GM18907 (cell line): ENCODE data around the gene JMJD6.
"Not testable (repeated sequence)": the region's sequence is repeated elsewhere in the genome, so short reads cannot be mapped to it uniquely, and the experiment has no call there.

Experiments
- ATAC-seq: cut with Tn5 transposase; IDR thresholded peaks from one replicate; pipeline ENCODE4 v1.9.1; 2021; ENCODE audit warnings: mild to moderate bottlenecking, moderate library complexity; ENCODE audit not compliant: unreplicated experiment

The JMJD6 gene

DNA sequence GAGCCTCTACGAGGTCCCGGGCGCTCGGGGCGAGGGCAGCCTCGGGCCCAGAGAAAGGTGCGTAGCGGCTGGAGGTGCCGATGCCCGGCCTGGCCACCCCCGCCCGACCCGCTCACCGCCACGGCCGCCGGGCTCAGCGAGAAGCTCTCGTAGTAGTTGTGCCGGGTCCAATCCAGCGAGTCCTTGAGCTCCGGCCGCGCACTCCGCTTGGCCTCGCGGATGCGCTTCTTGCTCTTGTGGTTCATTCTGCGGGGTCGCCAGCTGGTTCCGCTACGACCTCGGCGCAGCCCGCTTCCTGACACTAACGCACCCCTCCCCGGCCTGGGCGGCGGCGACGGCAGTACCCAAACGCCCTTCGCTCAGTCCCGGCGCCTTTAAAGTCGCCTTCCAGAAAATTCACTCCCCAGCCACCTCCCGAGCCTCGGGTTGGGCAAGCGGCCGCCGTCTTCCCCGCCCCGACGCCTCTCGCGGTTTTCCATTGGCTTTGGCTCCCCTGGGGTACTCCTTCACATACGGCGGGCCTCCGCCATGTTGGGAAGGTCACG, at the start of gene JMJD6:
Gene JMJD6 (minus strand): TSS at position 376 of the 545 bp plus-strand sequence. CDS start 131 bp downstream, at position 245.
- peak; percentile 77 for ATAC-seq

DNA sequence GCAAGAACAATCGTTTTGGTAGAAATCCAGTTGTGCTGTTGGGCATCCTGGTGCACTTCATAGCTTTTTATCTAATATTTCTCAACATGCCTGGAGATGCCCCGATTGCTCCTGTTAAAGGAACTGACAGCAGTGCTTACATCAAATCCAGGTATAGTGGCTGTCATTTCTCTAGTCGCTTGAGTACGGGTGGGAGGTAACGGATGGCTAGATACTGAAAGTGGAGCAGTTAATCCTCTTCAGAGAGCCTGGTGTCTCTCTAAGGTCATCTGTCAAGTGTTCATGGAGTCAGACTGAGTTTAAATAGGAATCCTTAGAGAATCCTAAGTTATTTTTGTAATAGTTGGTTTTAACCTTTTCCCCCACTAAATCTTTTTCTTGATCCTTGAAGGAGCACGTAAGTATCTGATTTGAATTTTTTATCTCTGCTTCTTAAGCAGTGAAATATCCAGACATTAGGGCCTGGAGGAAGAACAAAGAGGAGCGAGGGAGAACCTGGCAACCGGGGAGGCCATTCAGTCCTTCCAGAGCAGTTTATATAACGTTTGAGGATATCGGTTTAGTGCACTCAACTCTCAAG, 48.7 kb upstream of the JMJD6 start:
- no peak for ATAC-seq

DNA sequence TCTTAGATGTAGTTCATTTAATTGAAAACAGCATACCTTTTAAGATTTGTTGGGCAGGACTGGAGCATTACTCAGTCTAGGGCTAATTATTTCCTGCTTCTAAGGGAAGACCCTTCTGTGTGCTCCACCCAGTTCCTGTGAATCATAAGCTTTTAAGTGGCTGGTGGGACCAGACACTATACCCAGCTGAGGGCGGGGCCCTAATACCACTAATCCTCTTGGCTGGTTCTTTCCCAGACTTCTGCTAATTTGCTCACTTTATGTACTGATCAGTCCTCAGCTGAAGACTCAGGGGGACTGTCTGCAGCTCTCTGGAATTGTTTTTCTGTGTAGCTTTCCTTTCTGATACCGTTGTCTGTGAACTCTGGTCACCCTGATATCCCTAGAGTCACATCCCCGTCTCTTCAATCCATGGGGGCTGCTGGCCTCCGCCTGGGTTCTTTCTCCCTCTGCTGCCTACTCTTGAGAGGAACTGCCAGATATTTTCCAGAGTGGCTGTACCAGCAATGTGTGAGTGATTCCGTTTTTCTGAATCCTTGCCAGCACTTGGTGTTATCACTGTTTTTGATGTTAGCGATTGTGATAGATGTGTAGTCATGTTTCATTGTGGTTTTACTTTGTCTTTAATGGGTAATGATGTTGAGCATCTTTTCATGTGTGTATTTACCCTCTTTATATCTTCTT, 46.6 kb upstream of the JMJD6 start:
- ATAC-seq: no peak

DNA sequence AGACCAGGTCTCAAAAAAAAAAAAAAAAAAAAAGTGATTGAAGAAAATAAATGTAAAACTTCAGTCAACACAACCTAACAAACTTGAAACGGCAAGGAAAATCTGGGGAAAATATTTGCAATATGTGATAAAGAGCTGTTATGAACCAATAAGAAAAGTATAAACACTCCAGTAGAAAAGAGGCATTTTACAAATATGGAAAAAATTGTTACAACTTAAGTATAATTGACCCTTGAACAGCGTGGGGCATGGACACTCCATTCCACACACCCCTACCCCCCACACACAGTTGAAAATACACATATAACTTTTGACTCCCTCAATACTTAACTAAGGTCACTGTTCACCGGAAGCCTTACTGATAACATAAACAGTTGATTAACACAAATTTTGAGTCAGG, 32.2 kb upstream of the JMJD6 start:
- ATAC-seq: no peak

DNA sequence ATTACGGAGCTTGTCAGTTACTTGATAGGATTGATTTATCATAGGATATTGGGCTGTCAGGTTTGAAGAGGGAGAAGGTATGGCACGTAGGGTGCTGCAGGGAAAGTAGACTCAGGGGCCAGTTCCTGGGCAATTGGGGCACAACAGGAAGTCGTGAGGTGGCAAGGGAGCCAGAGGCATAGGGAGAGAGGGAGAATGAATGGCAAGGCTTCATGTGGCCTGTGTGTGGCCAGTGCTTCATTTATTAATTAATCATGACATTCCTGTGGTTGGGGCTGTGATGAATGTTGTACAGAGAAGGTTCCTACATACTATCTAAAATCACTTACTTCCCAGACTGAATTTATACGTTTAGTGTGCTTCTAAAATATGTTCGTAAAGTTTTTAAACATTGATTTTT, 30.9 kb upstream of the JMJD6 start:
- no peak for ATAC-seq

DNA sequence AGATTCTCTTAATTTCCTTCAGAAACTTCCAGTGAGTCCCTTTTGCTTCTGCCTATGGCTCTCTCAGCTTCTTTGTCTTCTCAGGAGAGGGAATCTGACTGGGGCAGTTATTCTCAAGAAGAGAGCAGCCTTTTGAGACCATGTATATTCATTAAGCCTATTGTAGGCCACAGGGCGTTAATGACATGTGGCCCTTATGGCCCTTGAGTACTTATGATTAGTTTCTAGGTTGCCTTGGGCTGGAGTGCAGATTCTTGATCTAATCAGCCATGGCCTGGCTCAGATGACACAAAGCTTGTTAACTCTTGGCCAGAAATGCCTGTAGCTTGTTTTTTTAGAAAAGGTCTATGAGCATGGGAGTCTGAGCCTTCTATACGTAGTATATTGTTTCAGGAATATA, 28.9 kb upstream of the JMJD6 start:
- no peak for ATAC-seq

DNA sequence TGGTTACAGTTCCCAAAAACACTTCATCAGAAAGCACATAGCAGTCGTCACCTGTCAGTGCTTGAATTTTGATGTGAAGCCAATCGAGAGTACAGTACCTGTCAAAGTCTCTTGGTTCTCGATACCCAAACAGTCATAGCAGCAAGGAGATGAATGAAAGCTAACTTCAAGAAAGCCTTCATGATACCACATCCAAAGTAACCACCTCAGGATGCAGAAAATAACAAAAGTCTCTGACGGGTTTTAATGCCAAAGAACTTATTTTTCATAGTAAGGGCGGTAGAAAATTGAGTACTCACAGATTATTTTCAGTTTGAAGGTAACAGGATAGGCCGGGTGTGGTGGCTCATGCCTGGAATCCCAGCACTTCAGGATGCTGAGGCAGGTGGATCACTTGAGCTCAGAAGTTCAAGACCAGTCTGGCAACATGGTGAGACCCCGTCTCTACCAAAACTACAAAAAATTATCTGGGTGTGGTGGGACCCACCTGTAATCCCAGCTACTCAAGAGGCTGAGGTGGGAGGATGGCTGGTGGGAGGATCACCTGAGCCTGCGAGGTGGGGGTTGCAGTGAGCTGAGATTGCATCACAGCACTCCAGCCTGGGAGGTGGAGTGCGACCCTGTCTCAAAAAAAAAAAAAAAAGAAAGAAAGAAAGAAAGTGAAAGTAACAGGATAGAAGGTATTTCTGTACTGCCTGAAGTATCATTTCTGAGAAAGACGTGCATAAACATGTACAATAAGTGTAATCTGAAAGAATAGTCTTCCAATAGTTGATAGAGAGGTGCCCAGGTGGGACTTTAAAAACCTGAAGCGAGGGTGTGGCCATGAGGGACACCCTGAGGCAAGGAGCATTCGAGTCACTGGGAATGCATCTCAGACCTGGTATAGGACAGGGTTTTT, 26.9 kb upstream of the JMJD6 start:
- no peak for ATAC-seq

DNA sequence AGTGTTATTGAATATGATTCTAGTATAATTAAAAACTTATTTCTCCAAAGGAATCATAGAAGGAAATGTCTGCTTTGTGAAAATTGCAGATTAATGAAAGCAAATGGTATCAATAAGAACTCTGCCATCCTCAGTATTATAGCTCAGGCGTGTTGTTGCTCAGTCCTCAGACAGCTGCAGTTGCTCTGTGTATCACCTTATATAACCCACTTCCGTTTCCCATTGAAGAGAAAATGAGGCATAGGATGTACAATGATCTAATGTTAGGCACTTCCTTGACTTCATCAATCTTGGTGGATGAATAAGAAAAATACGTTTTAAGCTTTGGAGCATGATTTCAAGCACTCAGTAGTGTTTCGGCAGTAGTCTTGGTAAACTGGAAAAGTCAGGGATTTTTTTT, 25.6 kb upstream of the JMJD6 start:
- ATAC-seq: no peak

DNA sequence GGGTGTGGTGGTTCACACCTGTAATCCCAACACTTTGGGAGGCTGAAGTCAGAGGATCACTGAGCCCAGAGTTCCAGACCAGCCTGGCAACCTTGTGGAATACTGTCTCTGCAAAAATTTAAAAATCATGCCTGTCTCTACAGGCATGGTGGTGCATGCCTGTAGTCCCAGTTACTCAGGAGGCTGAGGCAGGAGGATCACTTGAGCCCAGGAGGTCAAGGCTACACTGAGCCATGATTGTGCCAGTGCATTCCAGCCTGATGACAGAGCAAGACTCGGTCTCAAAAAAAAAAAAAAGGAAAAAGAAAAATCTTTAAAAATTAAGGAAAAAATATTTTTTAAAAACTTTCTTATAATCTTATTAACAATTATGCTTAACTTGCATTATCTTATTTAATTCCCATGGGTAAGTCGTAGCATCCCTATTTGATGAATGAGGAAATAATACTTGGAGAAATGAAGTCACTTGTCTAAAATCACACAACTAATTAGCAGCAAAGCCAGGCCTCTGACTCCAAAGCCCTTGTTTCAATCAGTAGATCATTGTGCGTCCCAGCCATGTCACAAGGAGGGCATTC, 25.1 kb upstream of the JMJD6 start:
- ATAC-seq: no peak

DNA sequence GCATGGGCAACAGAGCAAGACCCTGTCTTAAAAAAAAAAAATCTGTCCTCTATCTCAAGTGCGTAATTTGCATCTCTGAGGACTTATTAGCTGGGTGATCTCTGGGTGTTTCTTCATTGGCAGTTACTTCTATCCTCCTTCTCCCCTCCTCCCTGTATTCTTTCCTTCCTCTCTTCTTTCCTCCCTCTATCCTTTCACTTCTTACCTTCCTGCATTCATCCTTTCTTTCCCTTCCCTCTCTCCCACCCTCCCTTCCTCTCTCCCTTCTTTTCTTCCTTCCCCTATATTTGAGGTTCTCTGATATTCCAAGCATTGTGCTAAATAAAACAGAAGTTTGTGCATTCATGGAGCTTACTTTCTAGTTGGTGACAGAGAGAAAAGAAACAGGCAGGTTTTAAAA, 22.3 kb upstream of the JMJD6 start:
- no peak for ATAC-seq

DNA sequence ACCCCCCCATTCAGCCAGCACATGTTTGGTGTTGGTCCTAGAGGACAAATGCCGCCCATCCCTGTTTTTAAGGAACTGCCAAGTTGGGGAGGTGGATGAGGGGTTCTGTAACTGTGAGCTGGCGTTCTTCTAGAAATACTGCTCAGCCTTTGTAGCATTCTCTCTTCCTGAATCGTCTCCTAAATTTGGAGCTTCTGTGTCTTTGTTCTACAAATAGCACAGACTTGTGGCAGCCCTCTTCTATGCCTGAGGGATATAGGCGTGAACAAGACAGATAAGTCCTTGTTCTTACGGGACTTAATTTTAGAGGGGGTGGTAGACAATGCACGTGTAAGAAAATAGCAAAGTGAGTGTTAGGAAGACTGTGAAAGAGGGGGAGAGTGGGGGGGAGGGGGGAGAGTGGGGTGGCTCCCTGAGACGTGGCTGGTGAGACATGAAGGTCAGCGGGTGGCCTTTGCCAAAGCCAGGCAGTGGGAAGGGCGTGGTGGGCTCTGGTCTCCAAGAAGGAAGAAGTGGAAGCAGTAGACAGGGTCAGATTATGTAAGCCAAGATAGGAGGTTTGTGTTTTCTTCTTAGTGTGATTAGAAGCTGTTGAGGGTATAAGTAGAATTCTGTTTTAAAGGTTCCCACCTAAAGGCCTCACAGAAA, 21.4 kb upstream of the JMJD6 start:
- no peak for ATAC-seq

DNA sequence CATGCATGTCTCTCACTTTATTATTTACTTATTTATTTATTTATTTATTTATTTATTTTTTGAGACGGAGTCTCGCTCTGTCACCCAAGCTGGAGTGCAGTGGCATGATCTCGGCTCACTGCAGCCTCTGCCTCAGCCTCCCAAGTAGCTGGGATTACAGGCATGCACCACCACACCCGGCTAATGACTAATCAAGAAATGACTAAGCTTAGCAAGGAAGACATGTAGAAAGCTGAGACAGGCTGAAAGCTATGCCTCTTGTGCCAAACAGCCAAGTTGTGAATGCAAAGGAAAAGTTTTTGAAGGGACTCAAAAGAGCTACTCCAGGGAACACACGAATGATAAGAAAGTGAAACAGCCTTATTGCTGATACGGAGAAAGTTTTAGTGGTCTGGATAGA, 19.4 kb upstream of the JMJD6 start:
- ATAC-seq: not testable (repeated sequence)

DNA sequence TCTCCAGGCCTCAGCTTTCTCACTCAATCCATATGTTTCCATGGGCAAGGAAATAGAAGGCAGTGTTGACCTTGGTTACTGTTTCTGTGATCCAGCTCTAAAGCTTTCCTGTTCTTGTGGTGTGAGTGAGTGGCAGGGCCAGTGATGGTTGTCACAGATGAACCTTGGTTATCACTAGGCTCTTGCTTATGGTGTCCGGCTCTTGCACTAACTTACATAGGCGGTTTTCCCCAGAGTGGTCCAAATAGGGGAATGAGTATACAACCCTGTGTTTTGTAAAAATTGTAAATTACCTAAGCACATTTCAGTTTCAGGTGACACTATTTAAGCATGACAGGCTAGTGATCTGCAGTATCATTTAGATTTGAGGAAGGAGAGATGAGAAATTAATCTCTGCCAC, 18.3 kb upstream of the JMJD6 start:
- ATAC-seq: no peak

DNA sequence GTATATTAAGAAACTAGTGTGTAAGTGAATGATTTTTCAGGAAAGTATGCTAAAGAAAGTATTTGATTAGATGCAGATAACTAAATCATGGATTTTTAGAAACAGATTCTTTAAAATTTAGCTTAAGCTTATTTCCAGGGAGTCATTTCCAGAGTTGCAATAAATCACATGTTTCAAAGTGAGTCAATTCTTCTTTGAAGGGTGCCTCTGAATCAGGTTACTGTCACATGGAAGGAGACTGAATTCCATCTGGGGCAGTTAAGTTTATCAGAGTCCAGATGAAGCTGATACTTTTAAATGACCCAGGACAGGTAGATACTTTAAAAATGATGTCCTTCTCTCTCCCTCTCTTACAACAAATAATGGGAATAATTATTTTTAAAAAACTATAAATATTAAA, 16.6 kb upstream of the JMJD6 start:
- ATAC-seq: no peak

DNA sequence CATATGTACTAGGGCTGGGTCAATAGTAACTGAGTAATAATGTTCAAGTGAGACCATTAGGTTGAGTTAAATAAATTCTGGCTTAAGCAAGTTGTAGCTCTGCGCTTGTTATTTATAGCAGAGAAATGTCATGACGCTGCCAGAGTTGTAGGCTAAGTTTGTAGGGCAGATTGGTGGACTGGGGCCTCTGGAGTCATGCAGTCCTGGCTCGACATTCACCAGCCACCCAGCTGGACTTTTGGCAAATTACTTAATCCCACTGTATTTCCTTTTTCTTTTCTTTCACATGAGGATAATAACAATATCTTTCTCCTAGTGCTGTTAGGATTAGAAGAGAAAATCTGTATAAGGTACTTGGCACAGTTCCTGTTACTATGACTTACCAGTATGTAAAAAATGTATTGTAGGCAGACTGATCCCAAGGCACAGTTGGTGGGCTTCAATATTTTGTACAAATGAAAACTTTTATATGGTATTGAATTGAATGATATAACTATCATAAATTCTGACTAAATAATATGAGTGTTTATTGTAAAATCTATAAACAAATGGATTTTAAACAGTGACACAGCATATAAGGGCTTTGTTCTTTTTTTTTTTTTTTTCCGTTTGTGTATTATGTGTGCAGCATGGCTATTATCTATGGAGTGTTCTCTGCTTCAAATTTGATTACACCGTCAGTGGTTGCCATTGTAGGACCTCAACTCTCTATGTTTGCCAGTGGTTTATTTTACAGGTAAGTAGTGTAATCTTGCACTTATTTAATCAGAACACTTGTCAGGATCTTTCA, 14.1 kb upstream of the JMJD6 start:
- ATAC-seq: no peak

DNA sequence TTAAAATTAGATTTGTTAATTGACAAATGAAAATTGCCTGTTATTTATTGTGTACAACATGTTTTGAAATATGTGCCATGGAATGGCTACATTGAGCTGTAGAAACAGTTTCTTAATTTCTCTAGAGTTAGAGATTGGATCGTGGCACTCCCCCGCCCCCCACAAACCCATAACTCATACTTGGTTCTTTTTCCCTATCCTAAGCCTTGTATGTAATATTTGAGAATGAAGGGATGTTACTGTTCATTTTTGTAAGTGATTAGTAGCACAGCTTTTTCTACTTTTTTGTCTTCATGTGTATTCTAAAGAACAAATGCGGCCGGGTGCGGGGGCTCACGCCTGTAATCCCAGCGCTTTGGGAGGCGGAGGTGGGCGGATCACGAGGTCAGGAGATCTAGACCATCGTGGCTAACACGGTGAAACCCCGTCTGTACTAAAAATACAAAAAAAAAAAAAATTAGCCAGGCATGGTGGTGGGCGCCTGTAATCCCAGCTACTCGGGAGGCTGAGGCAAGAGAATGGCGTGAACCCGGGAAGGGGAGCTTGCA, 13.2 kb upstream of the JMJD6 start:
- ATAC-seq: not testable (repeated sequence)

DNA sequence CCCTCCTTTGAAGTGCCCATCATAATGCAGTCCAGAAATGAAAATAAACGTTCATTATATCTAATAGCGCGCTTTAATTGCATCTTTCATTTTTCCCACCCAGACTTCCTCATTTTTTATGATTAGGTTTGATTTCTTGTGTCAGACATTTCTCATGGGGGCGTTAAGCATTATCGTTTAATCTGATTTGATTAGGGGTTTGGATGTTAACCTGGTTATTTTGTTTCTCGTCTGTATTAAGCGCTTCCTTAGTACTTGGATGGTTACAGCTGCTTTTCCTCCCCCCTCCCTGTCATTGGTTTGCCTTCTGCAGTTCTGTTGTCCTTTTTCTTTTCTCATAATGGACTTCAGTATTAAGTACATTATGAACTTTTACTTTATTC, 12.1 kb upstream of the JMJD6 start:
- ATAC-seq: no peak

DNA sequence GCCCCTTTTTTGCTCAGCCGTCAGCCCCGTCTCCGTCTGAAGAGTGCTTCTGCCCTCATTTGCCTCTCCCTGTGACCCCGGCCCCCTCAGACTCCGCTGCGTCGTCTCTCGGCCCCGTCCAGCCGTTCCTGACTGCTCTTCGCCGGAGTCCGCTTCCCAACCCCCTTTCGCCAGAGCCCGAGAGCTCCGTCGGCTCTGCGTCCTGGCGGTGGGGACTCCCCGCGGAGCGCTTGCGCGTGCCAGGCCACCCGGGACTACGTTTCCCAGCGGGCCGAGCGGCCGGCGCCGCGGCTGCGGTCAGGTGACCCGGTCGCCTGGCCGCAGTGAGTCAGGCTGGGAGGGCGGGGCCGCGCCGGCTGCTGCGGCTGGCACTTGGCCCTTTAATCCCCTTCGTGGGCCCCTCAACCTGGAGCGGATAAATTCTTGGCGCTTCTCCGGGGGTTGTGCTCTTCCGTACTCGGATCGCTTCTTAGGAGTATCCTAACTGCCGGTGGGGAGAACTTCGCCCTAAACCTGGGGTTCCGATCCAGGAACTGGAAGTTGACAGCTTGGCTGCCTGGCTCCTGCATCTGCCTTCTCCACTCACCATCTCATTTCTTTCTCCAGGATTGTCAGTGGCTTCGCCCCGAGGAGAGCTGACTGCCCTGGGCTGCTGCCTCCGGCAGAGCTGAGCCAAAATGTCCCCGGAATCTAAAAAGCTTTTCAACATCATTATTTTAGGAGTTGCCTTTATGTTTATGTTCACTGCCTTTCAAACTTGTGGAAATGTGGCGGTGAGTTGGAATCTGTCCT, 11.5 kb upstream of the JMJD6 start, which contains the start of gene MFSD11:
Gene MFSD11 (plus strand): TSS at position 444 of the 792 bp plus-strand sequence. CDS start 234 bp downstream, at position 678.
- ATAC-seq: peak; percentile 69
